ENCODE results near the gene MISP3. TPM values are rescaled to one million over a fixed set of nuclear protein-coding genes. Genes with fewer than 3 reads are reported as not detected.

Gene MISP3
- total and polyA plus RNA-seq, 2 of the 8 experiments (the other 6 are each of a cell fraction or from before 2014, with no cell fraction given): 0.74 to 1.4 TPM

DNA sequence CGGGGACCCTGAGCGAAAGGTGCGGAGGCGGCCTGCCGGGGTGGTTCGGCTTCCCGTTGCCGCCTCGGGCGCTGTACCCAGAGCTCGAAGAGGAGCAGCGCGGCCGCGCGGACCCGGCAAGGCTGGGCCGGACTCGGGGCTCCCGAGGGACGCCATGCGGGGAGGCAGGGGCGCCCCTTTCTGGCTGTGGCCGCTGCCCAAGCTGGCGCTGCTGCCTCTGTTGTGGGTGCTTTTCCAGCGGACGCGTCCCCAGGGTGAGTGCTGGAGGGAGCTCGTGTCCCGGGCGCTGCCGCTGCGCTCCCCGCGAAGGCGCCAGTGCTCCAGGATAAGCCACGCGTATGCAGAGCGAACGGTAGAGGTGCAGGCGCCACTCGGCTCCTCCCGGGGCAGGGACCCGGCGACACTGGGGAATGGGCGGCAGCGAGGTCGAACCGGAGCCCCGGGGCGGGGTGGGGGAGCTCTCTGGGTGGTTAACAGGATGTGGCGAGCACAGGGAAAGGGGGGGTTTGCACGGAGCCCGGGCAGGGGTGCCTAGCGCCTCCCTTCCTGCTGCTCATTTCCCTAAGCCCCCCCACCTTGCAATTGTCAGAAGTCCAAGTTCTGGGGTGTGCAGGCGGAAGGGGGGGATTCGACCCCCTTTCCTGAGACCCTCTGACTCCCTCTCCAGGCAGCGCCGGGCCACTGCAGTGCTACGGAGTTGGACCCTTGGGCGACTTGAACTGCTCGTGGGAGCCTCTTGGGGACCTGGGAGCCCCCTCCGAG lies 40.7 kb upstream of the MISP3 start, which contains the start of gene IL27RA (continued):
- TF ChIP-seq HDAC2 (IDR thresholded peaks at IDR 0.05; ENCODE audit: borderline replicate concordance in 1 of 2, low read depth in 2 of 2, low read length in 2 of 2) (0 out of 4 replicates have a peak, but pooled peaks of 1 of the 2 experiments have one; percentile 4), MAFK (IDR thresholded peaks at IDR 0.05; ENCODE audit: low read depth, low read length) (no peak), EZH2 (IDR thresholded peaks at IDR 0.05; ENCODE audit: low read depth, low read length, severe bottlenecking) (no peak), SIRT6 (IDR thresholded peaks at IDR 0.05; ENCODE audit: low read length) (no peak), KDM5A (IDR thresholded peaks at IDR 0.05; ENCODE audit: low read length) (no peak), ATF3 (IDR thresholded peaks at IDR 0.05; ENCODE audit: insufficient read depth, low read depth, low read length) (no peak), TBP (IDR thresholded peaks at IDR 0.05; ENCODE audit: low read depth, low read length) (no peak)
